ENCODE measurements around the gene USP3. TPM values are rescaled to one million over a fixed set of nuclear protein-coding genes. Genes with fewer than 3 reads are reported as not detected.

USP3 gene
- total and polyA plus RNA-seq, 4 donors = 8.5 to 25.4 (median 14.8) TPM

GRCh38 chr15:63456258-63456657 is 48.1 kb upstream of the USP3 start:
- H3K27me3 ChIP-seq (ENCODE audit: control insufficient read depth in 4 of 4, insufficient read depth in 4 of 4, low read length in 3 of 4) = no peaks in the 10 kb centered on the region
- no peaks in the 10 kb centered on the region for H3K9me3 ChIP-seq (ENCODE audit: control insufficient read depth in 4 of 4, low read length in 3 of 4)
- H3K4me1 ChIP-seq (ENCODE audit: control insufficient read depth in 4 of 4, insufficient read depth in 4 of 4, low read length in 3 of 4) = peaks cover 0 to 6% (median 0%) of the 10 kb centered on the region in 4 donors
- H3K36me3 ChIP-seq (ENCODE audit: control insufficient read depth in 4 of 4, insufficient read depth in 3 of 4, low read depth in 1 of 4, low read length in 3 of 4) = no peaks in the 10 kb centered on the region
- WGBS = 84% methylated on average over 1 of the region's 1 CpG
- no peak overlapping the region for H3K9ac ChIP-seq (ENCODE audit: low read depth in 1 of 2, low read length in 2 of 2)
- TF ChIP-seq RXRA (IDR thresholded peaks at IDR 0.05) (no peak), CTCF (IDR thresholded peaks at IDR 0.05; ENCODE audit: low read depth, low read length, missing input control) (no peak), YY1 (IDR thresholded peaks at IDR 0.05) (no peak), TAF1 (conservative IDR thresholded peaks at IDR 0.05) (no peak), FOXA1 (IDR thresholded peaks at IDR 0.05) (no peak), HNF4A (conservative IDR thresholded peaks at IDR 0.05) (no peak), ZBTB33 (IDR thresholded peaks at IDR 0.05) (no peak), HNF4G (IDR thresholded peaks at IDR 0.05) (no peak), REST (IDR thresholded peaks at IDR 0.05) (no peak)
- H3K27ac ChIP-seq (ENCODE audit: low read depth in 1 of 2, low read length in 2 of 2) = no peak overlapping the region
- no peak overlapping the region for H3K4me3 ChIP-seq (ENCODE audit: low read depth in 1 of 3, low read length in 3 of 3)
- DNase-seq (ENCODE audit: low spot score) = no peak

GRCh38 chr15:63457379-63457778 is 47.0 kb upstream of the USP3 start:
- Histone ChIP-seq H3K4me1 (ENCODE audit: control insufficient read depth in 4 of 4, insufficient read depth in 4 of 4, low read length in 3 of 4) (peaks cover 0 to 6% (median 0%) of the 10 kb centered on the region in 4 donors), H3K27me3 (ENCODE audit: control insufficient read depth in 4 of 4, insufficient read depth in 4 of 4, low read length in 3 of 4) (no peaks in the 10 kb centered on the region), H3K9me3 (ENCODE audit: control insufficient read depth in 4 of 4, low read length in 3 of 4) (no peaks in the 10 kb centered on the region), H3K36me3 (ENCODE audit: control insufficient read depth in 4 of 4, insufficient read depth in 3 of 4, low read depth in 1 of 4, low read length in 3 of 4) (no peaks in the 10 kb centered on the region), H3K9ac (ENCODE audit: low read depth in 1 of 2, low read length in 2 of 2) (no peak overlapping the region), H3K27ac (ENCODE audit: low read depth in 1 of 2, low read length in 2 of 2) (no peak overlapping the region), H3K4me3 (ENCODE audit: low read depth in 1 of 3, low read length in 3 of 3) (no peak overlapping the region)
- DNase-seq (ENCODE audit: low spot score) = no peak
- WGBS = 78% methylated on average over 5 of the region's 5 CpGs
- TF ChIP-seq REST (IDR thresholded peaks at IDR 0.05) (no peak), EGR1 (IDR thresholded peaks at IDR 0.05; ENCODE audit: low read depth in 2 of 2) (no peak), TAF1 (conservative IDR thresholded peaks at IDR 0.05) (no peak), ZBTB33 (IDR thresholded peaks at IDR 0.05) (no peak), HNF4A (conservative IDR thresholded peaks at IDR 0.05) (no peak), GABPA (IDR thresholded peaks at IDR 0.05 in 1 of 2, conservative IDR thresholded peaks at IDR 0.05 in 1 of 2) (no peak), FOXA2 (IDR thresholded peaks at IDR 0.05) (no peak), SP1 (IDR thresholded peaks at IDR 0.05) (no peak), NR2F2 (IDR thresholded peaks at IDR 0.05) (no peak), MAX (IDR thresholded peaks at IDR 0.05) (no peak), RAD21 (IDR thresholded peaks at IDR 0.05) (no peak), CTCF (IDR thresholded peaks at IDR 0.05; ENCODE audit: low read depth, low read length, missing input control) (no peak), RXRA (IDR thresholded peaks at IDR 0.05) (no peak), HNF4G (IDR thresholded peaks at IDR 0.05) (no peak)

Measured in liver (tissue), 9 donors.